Spleen (tissue), 7 donors: Measurements from ENCODE around the gene HCK.

Experiments
- POLR2AphosphoS5 ChIP-seq, 3 donors: sonication (generic); formaldehyde crosslinking; IDR thresholded peaks; one replicate each; pipeline ENCODE4 v1.5.1; 2017; ENCODE audit warnings: antibody characterized with exemption in 3 of 3
- TF ChIP-seq, protein P1 (sequence below), 11 experiments: fragments of 200-600 bp in 7 of 11; fragments of 450-650 bp in 4 of 11; sonication (generic) in 4 of 11; IDR thresholded peaks in 8 of 11; conservative IDR thresholded peaks in 3 of 11; 1 replicate in 7 of 11; 2 replicates in 4 of 11; pipeline versions ENCODE4 v1.4.0 to v1.8.0; 2016 to 2021; ENCODE audit warnings: antibody characterized with exemption in 11 of 11, inconsistent platforms in 4 of 11, mild to moderate bottlenecking in 1 of 11
- donor health status: DM: no; HTN: no; CAD: no; lungs with moderate emphysema.
- donor health status: DM: no; HTN: no; CAD: no.
- donor health status: DM: no; HTN: no; CAD: no.

DNA sequence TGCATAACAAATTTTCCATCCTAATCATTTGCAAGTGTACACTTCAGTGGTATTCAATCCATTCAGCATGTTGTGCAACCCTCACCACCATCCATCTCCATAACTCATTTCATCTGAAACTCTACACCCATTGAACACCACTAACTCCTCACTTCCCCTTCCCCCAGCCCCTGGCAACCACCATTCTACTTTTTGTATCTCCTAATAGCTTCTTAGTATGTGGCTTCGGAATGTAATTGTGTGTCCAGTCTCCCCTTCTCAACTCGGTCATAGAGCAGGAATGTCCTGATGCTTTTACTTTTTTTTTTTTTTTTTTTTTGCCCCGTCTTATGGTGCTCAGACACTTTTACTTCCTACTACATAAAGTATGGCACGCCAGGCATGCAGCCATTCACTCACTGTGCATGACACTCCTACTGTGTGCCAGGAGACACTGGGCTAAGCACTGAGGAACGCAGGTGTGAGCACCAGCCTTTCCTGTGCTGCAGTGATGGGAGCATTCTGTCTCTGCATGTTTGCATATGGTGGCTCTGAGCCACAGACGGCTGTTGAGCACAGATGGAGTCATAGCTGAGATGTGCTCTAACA lies 15.3 kb downstream of the HCK start:
- TF ChIP-seq, protein P1, sequence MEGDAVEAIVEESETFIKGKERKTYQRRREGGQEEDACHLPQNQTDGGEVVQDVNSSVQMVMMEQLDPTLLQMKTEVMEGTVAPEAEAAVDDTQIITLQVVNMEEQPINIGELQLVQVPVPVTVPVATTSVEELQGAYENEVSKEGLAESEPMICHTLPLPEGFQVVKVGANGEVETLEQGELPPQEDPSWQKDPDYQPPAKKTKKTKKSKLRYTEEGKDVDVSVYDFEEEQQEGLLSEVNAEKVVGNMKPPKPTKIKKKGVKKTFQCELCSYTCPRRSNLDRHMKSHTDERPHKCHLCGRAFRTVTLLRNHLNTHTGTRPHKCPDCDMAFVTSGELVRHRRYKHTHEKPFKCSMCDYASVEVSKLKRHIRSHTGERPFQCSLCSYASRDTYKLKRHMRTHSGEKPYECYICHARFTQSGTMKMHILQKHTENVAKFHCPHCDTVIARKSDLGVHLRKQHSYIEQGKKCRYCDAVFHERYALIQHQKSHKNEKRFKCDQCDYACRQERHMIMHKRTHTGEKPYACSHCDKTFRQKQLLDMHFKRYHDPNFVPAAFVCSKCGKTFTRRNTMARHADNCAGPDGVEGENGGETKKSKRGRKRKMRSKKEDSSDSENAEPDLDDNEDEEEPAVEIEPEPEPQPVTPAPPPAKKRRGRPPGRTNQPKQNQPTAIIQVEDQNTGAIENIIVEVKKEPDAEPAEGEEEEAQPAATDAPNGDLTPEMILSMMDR (IDR thresholded peaks at IDR 0.05 in 8 of 11, conservative IDR thresholded peaks at IDR 0.05 in 3 of 11): no peak
- peak in 2 of 3 donors; percentile 24 to 28 for TF ChIP-seq POLR2AphosphoS5 (IDR thresholded peaks at IDR 0.05)
